D721Med (cell line): ENCODE data around the gene GLIPR2.

Source experiments
- DNase-seq: peaks from one replicate; pipeline ENCODE4 v3.0.0; 2011; ENCODE audit warnings: low spot score; ENCODE audit not compliant: insufficient read length
- FAIRE-seq: peaks from 2 replicates; lab custom pipeline; 2011; peaks lifted over from hg19 to GRCh38; lab: Jason Lieb, UNC
- TF ChIP-seq, protein P1 (sequence below): IDR thresholded peaks from 2 replicates; pipeline ENCODE4 v1.5.1; 2012; ENCODE audit warnings: mild to moderate bottlenecking, control low read depth; ENCODE audit not compliant: insufficient read depth; ENCODE audit errors: missing control alignments

Gene GLIPR2

DNA sequence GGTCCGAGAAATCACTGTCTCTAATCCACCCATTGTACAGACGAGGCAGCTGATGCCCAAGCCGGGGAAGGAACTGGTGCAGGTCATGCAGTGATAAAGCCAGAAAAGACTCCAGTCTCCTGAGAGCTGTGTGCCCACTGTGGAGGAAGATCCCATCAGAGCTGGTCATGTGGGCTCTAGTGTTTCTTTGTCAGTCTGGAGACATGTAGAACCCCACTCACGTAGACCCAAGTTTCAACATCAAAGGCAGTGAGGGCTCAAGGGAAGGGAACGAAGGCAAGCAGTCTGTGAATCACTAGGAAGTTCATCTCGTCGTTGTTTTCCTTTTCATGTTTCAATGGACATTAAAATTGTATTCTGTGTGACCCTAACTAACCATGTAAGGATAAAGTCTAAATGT is 14.6 kb upstream of the GLIPR2 start:
- DNase-seq (no peak), FAIRE-seq (no peak)
- TF ChIP-seq, protein P1, sequence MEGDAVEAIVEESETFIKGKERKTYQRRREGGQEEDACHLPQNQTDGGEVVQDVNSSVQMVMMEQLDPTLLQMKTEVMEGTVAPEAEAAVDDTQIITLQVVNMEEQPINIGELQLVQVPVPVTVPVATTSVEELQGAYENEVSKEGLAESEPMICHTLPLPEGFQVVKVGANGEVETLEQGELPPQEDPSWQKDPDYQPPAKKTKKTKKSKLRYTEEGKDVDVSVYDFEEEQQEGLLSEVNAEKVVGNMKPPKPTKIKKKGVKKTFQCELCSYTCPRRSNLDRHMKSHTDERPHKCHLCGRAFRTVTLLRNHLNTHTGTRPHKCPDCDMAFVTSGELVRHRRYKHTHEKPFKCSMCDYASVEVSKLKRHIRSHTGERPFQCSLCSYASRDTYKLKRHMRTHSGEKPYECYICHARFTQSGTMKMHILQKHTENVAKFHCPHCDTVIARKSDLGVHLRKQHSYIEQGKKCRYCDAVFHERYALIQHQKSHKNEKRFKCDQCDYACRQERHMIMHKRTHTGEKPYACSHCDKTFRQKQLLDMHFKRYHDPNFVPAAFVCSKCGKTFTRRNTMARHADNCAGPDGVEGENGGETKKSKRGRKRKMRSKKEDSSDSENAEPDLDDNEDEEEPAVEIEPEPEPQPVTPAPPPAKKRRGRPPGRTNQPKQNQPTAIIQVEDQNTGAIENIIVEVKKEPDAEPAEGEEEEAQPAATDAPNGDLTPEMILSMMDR, result no peak

DNA sequence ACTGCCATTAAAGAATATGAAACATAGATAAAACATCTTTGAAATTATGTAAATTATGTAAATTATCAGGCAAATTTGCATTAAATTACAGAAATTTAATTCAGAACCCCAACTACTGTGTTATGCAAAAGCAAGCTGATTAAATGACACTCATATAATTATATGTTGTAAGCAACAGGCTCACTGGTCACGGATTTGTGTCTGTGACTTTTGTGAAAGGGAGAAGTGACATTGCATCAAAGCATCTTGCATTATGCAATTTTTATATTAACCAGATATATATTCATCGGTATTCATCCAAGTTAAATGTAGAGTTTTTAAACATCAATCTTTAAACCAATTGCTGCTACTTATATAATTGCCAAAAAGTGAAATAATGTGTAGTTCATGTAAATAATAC is 13.0 kb upstream of the GLIPR2 start:
- TF ChIP-seq, protein P1, result no peak
- FAIRE-seq, result no peak
- no peak for DNase-seq

DNA sequence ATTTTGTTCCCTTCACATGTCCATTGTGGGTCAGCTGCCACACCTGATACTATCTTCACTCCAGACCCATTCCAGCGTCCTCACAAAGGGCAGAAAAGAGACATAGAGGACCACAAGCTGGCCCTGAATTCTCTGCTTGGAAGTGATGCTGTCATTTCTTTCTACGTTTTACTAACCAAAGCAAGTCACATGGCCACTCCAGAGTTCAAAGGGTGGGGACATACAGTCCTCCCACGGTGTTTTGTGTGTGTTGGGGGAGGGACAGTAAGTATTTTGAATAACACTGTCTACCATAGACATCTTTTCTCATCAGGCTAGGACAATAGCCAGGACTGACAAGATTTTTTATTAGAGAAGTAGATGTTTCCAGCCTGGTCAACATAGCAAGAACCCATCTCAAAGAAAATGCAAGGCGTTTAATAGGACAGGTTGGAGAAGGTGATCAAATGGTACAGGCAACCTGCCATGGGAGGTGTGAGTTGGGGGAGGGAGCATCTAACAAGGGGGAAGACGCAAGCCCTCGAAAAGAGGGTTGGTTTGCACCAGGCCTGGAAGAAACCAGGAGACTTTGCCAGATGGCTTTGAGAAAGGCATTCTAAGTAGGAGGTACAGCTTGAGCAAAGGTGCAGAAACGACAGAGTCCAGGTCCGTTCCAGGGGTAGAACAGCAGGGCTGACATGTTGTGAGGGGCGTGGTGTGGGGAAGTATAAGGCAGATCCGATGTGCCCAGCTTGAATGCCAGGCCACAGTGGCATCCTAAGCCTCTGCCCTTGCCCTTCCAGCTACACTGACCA is 11.3 kb upstream of the GLIPR2 start:
- TF ChIP-seq, protein P1, result no peak
- FAIRE-seq (no peak), DNase-seq (no peak)

DNA sequence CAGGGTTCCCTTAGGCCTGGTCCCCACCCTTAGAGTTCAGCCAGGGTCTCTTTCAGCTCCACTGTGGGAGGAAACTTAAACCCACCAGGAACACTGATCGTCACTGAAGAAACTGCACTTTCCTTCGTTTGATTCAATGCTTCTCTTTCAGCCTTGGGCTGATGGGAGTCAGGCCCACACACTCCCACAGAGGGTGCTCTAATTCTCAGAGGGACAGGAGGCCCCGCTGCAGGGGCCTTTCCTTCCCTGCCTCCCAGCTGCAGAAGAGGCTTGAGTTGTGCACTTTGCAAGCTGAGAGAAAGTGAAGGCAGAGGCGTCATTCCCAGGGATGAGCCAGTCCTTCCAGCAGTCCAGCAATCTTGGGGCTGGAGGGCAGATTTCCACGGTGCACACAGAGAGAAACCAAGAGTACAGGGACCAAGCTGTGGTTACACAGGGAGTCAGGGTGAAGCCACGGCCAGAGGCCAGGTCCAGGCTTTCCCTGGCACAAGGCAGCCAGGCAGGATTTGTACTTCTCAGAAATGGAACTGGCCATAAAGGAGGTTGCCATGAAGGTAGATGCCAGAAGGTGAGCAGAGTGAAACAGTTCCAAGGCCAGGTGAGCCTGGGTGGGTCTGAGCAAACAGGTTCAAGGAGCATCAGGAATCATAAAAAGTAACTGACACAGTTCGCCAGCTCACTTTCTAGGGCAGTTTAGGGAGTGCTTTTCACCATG is 10.4 kb upstream of the GLIPR2 start:
- TF ChIP-seq, protein P1, result no peak
- no peak for FAIRE-seq

DNA sequence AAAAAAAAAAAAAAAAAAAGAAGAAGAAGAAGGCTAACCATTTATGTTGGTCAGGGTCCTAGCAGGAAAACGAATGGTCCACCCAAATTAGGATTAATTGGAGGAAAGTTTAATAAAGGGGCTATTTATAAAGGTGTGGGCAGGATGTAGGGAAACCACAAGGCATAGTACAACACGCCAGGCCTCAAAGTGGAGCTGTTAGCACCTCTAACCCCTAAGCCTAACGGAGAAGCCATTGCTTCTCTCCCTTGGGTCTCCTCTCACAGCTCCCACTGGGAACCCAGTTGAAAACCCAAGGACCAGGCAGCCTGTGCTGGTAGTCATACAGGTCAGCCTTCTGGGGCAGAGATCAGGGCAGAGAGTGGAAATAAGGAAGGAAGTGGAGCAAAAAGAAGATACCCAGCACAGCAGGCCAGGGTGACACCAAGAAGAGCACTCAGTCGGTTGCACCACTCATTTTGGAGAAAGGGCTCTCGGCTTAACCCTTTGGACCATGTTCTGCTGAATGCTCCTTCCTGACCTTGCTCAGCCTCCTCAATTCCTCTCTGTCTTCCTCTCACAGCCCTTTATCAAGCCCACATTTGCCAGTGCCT is 8.8 kb upstream of the GLIPR2 start:
- DNase-seq (no peak), FAIRE-seq (no peak)
- TF ChIP-seq, protein P1, result no peak

More for the DNA sequence above, 10.4 kb upstream of the GLIPR2 start:
- no peak for DNase-seq

DNA sequence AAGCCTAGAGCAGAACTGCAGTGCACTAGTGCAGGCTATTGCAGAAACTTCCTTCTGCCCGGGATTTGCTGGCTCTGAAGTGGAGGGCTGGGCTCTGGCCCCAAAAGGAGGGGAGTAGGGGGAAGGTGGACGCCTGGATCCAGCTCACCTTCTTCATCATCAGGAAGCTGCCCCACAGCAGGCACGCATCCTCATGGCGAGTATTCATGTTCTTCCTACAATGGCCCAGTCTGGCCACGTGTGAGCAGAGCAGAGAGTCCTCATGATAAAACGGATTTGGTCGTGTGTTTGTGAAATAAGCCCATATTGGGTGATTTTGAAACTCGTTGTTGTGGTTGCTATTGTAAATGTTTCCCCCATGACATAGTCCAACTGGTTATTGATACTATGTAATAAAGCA is 8.2 kb upstream of the GLIPR2 start:
- DNase-seq, result no peak
- TF ChIP-seq, protein P1, result no peak
- no peak for FAIRE-seq
